SK-N-SH treated with all-trans-retinoic acid at 6 μM for 48 hours (cell line): ENCODE data around the gene CFAP97D1.

Experiments
- ATAC-seq: fragments of 200-7000 bp; cut with Tn5 transposase; 3 replicates; pipeline ENCODE4 v1.9.1; 2020; ENCODE audit warnings: mild to moderate bottlenecking, moderate library complexity
- ARNTL ChIP-seq: fragments of 450-650 bp; formaldehyde crosslinking; IDR thresholded peaks from 2 replicates; pipeline ENCODE4 v1.5.0; 2020; ENCODE audit warnings: low read depth, mild to moderate bottlenecking, moderate library complexity, borderline replicate concordance
- BACH2 ChIP-seq: fragments of 250-450 bp; sonication (Bioruptor Pico); IDR thresholded peaks from 2 replicates; pipeline ENCODE4 v1.9.0; 2021; ENCODE audit warnings: mild to moderate bottlenecking, borderline replicate concordance
- ESRRG ChIP-seq: fragments of 250-450 bp; sonication (Bioruptor Pico); IDR thresholded peaks from 2 replicates; pipeline ENCODE4 v1.6.1; 2021; ENCODE audit warnings: mild to moderate bottlenecking
- ISL1 ChIP-seq: fragments of 250-450 bp; sonication (Bioruptor Pico); IDR thresholded peaks from 2 replicates; pipeline ENCODE4 v2.1.2; 2022; ENCODE audit warnings: mild to moderate bottlenecking, moderate library complexity
- OSR1 ChIP-seq: fragments of 250-450 bp; sonication (Bioruptor Pico); IDR thresholded peaks from 2 replicates; pipeline ENCODE4 v1.8.0; 2022; ENCODE audit warnings: moderate library complexity, mild to moderate bottlenecking, inconsistent platforms
- POU6F1 ChIP-seq: fragments of 250-450 bp; sonication (Bioruptor Pico); IDR thresholded peaks from 2 replicates; pipeline ENCODE4 v1.8.0; 2021; ENCODE audit warnings: low read depth, mild to moderate bottlenecking, moderate library complexity, borderline replicate concordance
- PPARA ChIP-seq: fragments of 250-450 bp; sonication (Bioruptor Pico); IDR thresholded peaks from 2 replicates; pipeline ENCODE4 v1.5.0; 2020; ENCODE audit warnings: mild to moderate bottlenecking, borderline replicate concordance
- RARB ChIP-seq: fragments of 250-450 bp; sonication (Bioruptor Pico); IDR thresholded peaks from 2 replicates; pipeline ENCODE4 v1.8.0; 2021; ENCODE audit warnings: mild to moderate bottlenecking, moderate library complexity
- SNAI2 ChIP-seq: fragments of 250-450 bp; sonication (Bioruptor Pico); IDR thresholded peaks from 2 replicates; pipeline ENCODE4 v1.5.0; 2020; ENCODE audit warnings: mild to moderate bottlenecking, moderate library complexity
- TCF4 ChIP-seq: fragments of 250-450 bp; sonication (Bioruptor Pico); IDR thresholded peaks from 2 replicates; pipeline ENCODE4 v1.8.0; 2021; ENCODE audit warnings: mild to moderate bottlenecking, moderate library complexity, borderline replicate concordance
- TOX ChIP-seq: fragments of 250-450 bp; sonication (Bioruptor Pico); IDR thresholded peaks from 2 replicates; pipeline ENCODE4 v1.8.0; 2021; ENCODE audit warnings: mild to moderate bottlenecking, moderate library complexity, borderline replicate concordance
- ZC3H10 ChIP-seq: fragments of 250-450 bp; sonication (Bioruptor Pico); IDR thresholded peaks from 2 replicates; pipeline ENCODE4 v1.5.1; 2021; ENCODE audit warnings: mild to moderate bottlenecking, moderate library complexity
- ZFP3 ChIP-seq: fragments of 250-450 bp; sonication (Bioruptor Pico); IDR thresholded peaks from 2 replicates; pipeline ENCODE4 v1.5.0; 2020; ENCODE audit warnings: mild to moderate bottlenecking, moderate library complexity
- ZFP30 ChIP-seq: fragments of 450-650 bp; formaldehyde crosslinking; IDR thresholded peaks from 2 replicates; pipeline ENCODE4 v1.5.0; 2022; ENCODE audit warnings: mild to moderate bottlenecking, moderate library complexity
- ZNF565 ChIP-seq: fragments of 450-650 bp; formaldehyde crosslinking; conservative IDR thresholded peaks from 2 replicates; pipeline ENCODE4 v1.5.0; 2020; ENCODE audit warnings: low read depth, mild to moderate bottlenecking, moderate library complexity
- ZNF8 ChIP-seq: fragments of 450-650 bp; formaldehyde crosslinking; IDR thresholded peaks from 2 replicates; pipeline ENCODE4 v1.5.0; 2020; ENCODE audit warnings: mild to moderate bottlenecking, moderate library complexity
- TF ChIP-seq, protein P1 (sequence below): fragments of 250-450 bp; sonication (Bioruptor Pico); IDR thresholded peaks from 2 replicates; pipeline ENCODE4 v1.5.1; 2021; ENCODE audit warnings: mild to moderate bottlenecking, moderate library complexity
- TF ChIP-seq, protein P2 (sequence below): fragments of 250-450 bp; sonication (Bioruptor Pico); IDR thresholded peaks from 2 replicates; pipeline ENCODE4 v1.5.1; 2020; ENCODE audit warnings: low read depth, mild to moderate bottlenecking, moderate library complexity
- TF ChIP-seq, protein P3 (sequence below): fragments of 250-450 bp; sonication (Bioruptor Pico); IDR thresholded peaks from 2 replicates; pipeline ENCODE4 v1.5.0; 2020; ENCODE audit warnings: mild to moderate bottlenecking, moderate library complexity
- TF ChIP-seq, protein P4 (sequence below): fragments of 250-450 bp; sonication (Bioruptor Pico); IDR thresholded peaks from 2 replicates; pipeline ENCODE4 v1.8.0; 2020; ENCODE audit warnings: mild to moderate bottlenecking, moderate library complexity, borderline replicate concordance

The CFAP97D1 gene

DNA sequence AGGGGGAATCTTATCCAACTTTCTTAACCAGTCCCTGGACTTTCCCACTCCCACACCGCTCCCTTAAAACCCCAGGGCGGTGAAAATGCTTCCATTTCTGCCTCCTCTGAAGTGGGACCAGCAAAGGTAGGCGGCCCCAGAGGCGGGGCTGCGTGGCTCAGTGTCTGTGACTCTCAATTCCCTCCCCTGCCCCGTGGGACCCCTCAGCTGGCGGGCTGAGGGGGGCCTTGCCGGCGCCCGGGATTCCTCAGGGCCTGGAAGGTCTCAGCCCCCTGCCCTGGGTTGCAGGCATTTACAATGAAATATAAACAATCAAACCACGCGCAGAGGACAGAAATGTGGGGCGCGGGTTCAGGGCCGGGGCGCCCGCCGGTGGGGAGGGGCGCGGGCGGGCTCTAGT, 25.3 kb upstream of the CFAP97D1 start (continued):
- TF ChIP-seq, protein P1, sequence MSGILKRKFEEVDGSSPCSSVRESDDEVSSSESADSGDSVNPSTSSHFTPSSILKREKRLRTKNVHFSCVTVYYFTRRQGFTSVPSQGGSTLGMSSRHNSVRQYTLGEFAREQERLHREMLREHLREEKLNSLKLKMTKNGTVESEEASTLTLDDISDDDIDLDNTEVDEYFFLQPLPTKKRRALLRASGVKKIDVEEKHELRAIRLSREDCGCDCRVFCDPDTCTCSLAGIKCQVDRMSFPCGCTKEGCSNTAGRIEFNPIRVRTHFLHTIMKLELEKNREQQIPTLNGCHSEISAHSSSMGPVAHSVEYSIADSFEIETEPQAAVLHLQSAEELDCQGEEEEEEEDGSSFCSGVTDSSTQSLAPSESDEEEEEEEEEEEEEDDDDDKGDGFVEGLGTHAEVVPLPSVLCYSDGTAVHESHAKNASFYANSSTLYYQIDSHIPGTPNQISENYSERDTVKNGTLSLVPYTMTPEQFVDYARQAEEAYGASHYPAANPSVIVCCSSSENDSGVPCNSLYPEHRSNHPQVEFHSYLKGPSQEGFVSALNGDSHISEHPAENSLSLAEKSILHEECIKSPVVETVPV (CRISPR knock-in tag) = no peak
- TF ChIP-seq ZNF565 = no peak

- TF ChIP-seq ISL1 (CRISPR knock-in tag) = no peak
- TF ChIP-seq, protein P1 (CRISPR knock-in tag) = no peak
- TF ChIP-seq ESRRG (CRISPR knock-in tag) = no peak
- TF ChIP-seq ARNTL = no peak
- no peak for TF ChIP-seq ZFP30
- TF ChIP-seq ZFP3 (CRISPR knock-in tag) = no peak
- TF ChIP-seq SNAI2 = no peak
- no peak for ATAC-seq
Measured at GRCh38 chr17:43755389-43755875, 24.8 kb upstream of the CFAP97D1 start.

DNA sequence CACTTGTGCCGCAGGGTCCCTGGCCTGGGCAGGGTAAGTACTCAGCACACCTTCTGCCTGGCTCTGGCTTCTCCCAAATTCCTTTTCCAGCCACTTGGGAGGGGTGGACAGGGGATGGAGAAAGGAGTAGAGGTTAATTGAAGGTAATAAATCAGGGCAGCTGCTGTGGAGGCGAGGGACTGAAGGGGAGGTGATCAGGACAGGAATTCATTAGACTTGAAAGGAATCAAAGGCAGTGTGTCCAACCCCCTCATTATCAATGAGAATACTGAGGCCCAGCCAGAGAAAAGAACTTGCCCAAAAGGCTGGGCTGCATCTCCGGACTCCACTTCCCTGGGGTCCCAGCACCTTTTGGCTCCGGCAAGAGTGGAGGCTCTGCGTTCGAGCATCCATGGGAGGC, 24.0 kb upstream of the CFAP97D1 start:
- TF ChIP-seq PPARA (no peak), POU6F1 (no peak)
- TF ChIP-seq, protein P2, sequence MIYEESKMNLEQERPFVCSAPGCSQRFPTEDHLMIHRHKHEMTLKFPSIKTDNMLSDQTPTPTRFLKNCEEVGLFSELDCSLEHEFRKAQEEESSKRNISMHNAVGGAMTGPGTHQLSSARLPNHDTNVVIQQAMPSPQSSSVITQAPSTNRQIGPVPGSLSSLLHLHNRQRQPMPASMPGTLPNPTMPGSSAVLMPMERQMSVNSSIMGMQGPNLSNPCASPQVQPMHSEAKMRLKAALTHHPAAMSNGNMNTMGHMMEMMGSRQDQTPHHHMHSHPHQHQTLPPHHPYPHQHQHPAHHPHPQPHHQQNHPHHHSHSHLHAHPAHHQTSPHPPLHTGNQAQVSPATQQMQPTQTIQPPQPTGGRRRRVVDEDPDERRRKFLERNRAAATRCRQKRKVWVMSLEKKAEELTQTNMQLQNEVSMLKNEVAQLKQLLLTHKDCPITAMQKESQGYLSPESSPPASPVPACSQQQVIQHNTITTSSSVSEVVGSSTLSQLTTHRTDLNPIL (CRISPR knock-in tag) = no peak
- no peak for ATAC-seq

- ATAC-seq = no peak
- TF ChIP-seq PPARA (no peak), RARB (CRISPR knock-in tag) (no peak), TOX (CRISPR knock-in tag) (no peak), ZFP3 (CRISPR knock-in tag) (no peak), ZC3H10 (CRISPR knock-in tag) (no peak), ISL1 (CRISPR knock-in tag) (no peak), ZNF8 (CRISPR knock-in tag) (no peak), TCF4 (CRISPR knock-in tag) (no peak), BACH2 (CRISPR knock-in tag) (no peak), OSR1 (CRISPR knock-in tag) (no peak)
- TF ChIP-seq, protein P3, sequence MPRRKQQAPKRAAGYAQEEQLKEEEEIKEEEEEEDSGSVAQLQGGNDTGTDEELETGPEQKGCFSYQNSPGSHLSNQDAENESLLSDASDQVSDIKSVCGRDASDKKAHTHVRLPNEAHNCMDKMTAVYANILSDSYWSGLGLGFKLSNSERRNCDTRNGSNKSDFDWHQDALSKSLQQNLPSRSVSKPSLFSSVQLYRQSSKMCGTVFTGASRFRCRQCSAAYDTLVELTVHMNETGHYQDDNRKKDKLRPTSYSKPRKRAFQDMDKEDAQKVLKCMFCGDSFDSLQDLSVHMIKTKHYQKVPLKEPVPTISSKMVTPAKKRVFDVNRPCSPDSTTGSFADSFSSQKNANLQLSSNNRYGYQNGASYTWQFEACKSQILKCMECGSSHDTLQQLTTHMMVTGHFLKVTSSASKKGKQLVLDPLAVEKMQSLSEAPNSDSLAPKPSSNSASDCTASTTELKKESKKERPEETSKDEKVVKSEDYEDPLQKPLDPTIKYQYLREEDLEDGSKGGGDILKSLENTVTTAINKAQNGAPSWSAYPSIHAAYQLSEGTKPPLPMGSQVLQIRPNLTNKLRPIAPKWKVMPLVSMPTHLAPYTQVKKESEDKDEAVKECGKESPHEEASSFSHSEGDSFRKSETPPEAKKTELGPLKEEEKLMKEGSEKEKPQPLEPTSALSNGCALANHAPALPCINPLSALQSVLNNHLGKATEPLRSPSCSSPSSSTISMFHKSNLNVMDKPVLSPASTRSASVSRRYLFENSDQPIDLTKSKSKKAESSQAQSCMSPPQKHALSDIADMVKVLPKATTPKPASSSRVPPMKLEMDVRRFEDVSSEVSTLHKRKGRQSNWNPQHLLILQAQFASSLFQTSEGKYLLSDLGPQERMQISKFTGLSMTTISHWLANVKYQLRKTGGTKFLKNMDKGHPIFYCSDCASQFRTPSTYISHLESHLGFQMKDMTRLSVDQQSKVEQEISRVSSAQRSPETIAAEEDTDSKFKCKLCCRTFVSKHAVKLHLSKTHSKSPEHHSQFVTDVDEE (CRISPR knock-in tag) = no peak
- TF ChIP-seq, protein P4, sequence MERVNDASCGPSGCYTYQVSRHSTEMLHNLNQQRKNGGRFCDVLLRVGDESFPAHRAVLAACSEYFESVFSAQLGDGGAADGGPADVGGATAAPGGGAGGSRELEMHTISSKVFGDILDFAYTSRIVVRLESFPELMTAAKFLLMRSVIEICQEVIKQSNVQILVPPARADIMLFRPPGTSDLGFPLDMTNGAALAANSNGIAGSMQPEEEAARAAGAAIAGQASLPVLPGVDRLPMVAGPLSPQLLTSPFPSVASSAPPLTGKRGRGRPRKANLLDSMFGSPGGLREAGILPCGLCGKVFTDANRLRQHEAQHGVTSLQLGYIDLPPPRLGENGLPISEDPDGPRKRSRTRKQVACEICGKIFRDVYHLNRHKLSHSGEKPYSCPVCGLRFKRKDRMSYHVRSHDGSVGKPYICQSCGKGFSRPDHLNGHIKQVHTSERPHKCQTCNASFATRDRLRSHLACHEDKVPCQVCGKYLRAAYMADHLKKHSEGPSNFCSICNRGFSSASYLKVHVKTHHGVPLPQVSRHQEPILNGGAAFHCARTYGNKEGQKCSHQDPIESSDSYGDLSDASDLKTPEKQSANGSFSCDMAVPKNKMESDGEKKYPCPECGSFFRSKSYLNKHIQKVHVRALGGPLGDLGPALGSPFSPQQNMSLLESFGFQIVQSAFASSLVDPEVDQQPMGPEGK (CRISPR knock-in tag) = no peak
- TF ChIP-seq, protein P1 (CRISPR knock-in tag) = no peak
Measured at GRCh38 chr17:43757171-43757660, 23.0 kb upstream of the CFAP97D1 start.
